Measurements from ENCODE around the gene ZBTB12. TPM values are rescaled to one million over a fixed set of nuclear protein-coding genes. Genes with fewer than 3 reads are reported as not detected.
"Not testable (repeated sequence)": the region's sequence is repeated elsewhere in the genome, so short reads cannot be mapped to it uniquely, and the experiment has no call there.

Gene ZBTB12
- total RNA-seq, 2 experiments from 2014 or later, result 0.28 to 0.33 TPM

GRCh38 chr6:31935823-31936222 lies 33.9 kb upstream of the ZBTB12 start:
- no peak for TF ChIP-seq CTCF (IDR thresholded peaks at IDR 0.05)
- Mint-ChIP-seq H3K4me1 (ENCODE audit: low read depth) (no peaks in the 10 kb centered on the region), H3K27me3 (peaks cover 10% of the 10 kb centered on the region), H3K36me3 (ENCODE audit: low read depth) (no peaks in the 10 kb centered on the region), H3K9me3 (no peaks in the 10 kb centered on the region), H3K4me3 (no peak overlapping the region), H3K27ac (no peak overlapping the region)
- no peaks in the 10 kb centered on the region for H3K9me3 ChIP-seq (ENCODE audit: control insufficient read depth in 1 of 2, insufficient read depth in 1 of 2, low read length in 2 of 2)
- no peak for DNase-seq
- intact Hi-C loops (cut with DNase I, micrococcal nuclease), result no loop called here
- no peaks in the 10 kb centered on the region for H3K4me1 ChIP-seq (ENCODE audit: insufficient read depth, low read length)
- no peaks in the 10 kb centered on the region for H3K36me3 ChIP-seq (ENCODE audit: insufficient read depth, low read length)
- no peak overlapping the region for H3K27ac ChIP-seq (ENCODE audit: low read depth in 1 of 2, low read length in 2 of 2)
- ATAC-seq (ENCODE audit: poor library complexity), result no peak
- no peak overlapping the region for H3K4me3 ChIP-seq (ENCODE audit: low read length)
- POLR2A ChIA-PET, result no interaction called here
- CTCF ChIA-PET, result no interaction called here
- H3K27me3 ChIP-seq (ENCODE audit: control insufficient read depth in 1 of 2, insufficient read depth in 2 of 2, low read length in 2 of 2), result no peaks in the 10 kb centered on the region

DNA sequence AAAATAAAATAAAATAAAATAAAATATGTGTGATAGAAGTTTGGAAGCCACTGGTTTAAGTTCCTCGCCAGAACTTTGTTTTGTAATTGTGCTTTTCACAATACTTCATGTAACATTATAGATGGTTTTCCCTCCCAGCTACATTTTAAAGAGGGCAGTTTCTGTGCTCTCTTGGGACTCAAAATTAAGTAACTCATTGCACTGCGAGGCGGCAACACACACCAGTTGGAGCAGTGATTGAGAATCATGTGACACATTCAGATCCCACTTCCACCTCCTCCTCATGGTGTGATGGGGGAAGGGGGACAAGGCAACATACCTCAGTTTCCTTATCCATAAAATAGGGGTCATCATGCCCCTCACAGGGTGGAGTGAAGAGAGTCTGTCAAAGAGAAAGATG lies 33.1 kb upstream of the ZBTB12 start:
- ChIA-PET POLR2A (no interaction called here), CTCF (no interaction called here)
- no peaks in the 10 kb centered on the region for H3K27me3 ChIP-seq (ENCODE audit: control insufficient read depth in 1 of 2, insufficient read depth in 2 of 2, low read length in 2 of 2)
- H3K4me1 Mint-ChIP-seq (ENCODE audit: low read depth), result no peaks in the 10 kb centered on the region
- H3K4me3 Mint-ChIP-seq, result no peak overlapping the region
- no peak for TF ChIP-seq CTCF (IDR thresholded peaks at IDR 0.05)
- no peaks in the 10 kb centered on the region for H3K36me3 Mint-ChIP-seq (ENCODE audit: low read depth)
- ATAC-seq (ENCODE audit: poor library complexity) (no peak), DNase-seq (no peak)
- no peak overlapping the region for H3K4me3 ChIP-seq (ENCODE audit: low read length)
- no peak overlapping the region for H3K27ac ChIP-seq (ENCODE audit: low read depth in 1 of 2, low read length in 2 of 2)
- H3K27me3 Mint-ChIP-seq, result peaks cover 5% of the 10 kb centered on the region
- intact Hi-C loops (cut with DNase I, micrococcal nuclease), result no loop called here
- no peaks in the 10 kb centered on the region for H3K4me1 ChIP-seq (ENCODE audit: insufficient read depth, low read length)
- no peak overlapping the region for H3K27ac Mint-ChIP-seq
- H3K9me3 Mint-ChIP-seq, result no peaks in the 10 kb centered on the region
- H3K9me3 ChIP-seq (ENCODE audit: control insufficient read depth in 1 of 2, insufficient read depth in 1 of 2, low read length in 2 of 2), result no peaks in the 10 kb centered on the region
- no peaks in the 10 kb centered on the region for H3K36me3 ChIP-seq (ENCODE audit: insufficient read depth, low read length)

GRCh38 chr6:31933537-31933936 lies 31.7 kb upstream of the ZBTB12 start:
- no peak overlapping the region for H3K27ac Mint-ChIP-seq
- no peaks in the 10 kb centered on the region for H3K4me1 ChIP-seq (ENCODE audit: insufficient read depth, low read length)
- DNase-seq (no peak), ATAC-seq (ENCODE audit: poor library complexity) (no peak)
- H3K36me3 ChIP-seq (ENCODE audit: insufficient read depth, low read length), result no peaks in the 10 kb centered on the region
- TF ChIP-seq CTCF (IDR thresholded peaks at IDR 0.05), result no peak
- H3K4me3 ChIP-seq (ENCODE audit: low read length), result no peak overlapping the region
- no peaks in the 10 kb centered on the region for H3K9me3 Mint-ChIP-seq
- H3K27me3 ChIP-seq (ENCODE audit: control insufficient read depth in 1 of 2, insufficient read depth in 2 of 2, low read length in 2 of 2), result no peaks in the 10 kb centered on the region
- no peak overlapping the region for H3K4me3 Mint-ChIP-seq
- H3K36me3 Mint-ChIP-seq (ENCODE audit: low read depth), result no peaks in the 10 kb centered on the region
- intact Hi-C loops (cut with DNase I, micrococcal nuclease), result no loop called here
- H3K27me3 Mint-ChIP-seq, result peaks cover 5% of the 10 kb centered on the region
- H3K27ac ChIP-seq (ENCODE audit: low read depth in 1 of 2, low read length in 2 of 2), result no peak overlapping the region
- no peaks in the 10 kb centered on the region for H3K9me3 ChIP-seq (ENCODE audit: control insufficient read depth in 1 of 2, insufficient read depth in 1 of 2, low read length in 2 of 2)
- ChIA-PET POLR2A (no interaction called here), CTCF (no interaction called here)
- H3K4me1 Mint-ChIP-seq (ENCODE audit: low read depth), result no peaks in the 10 kb centered on the region

- H3K9me3 Mint-ChIP-seq; intact Hi-C loops (cut with DNase I, micrococcal nuclease); DNase-seq: not testable (repeated sequence)
Measured at GRCh38 chr6:31932137-31932536, 30.3 kb upstream of the ZBTB12 start.

More at GRCh38 chr6:31932137-31932536, 30.3 kb upstream of the ZBTB12 start:
- CTCF ChIA-PET; H3K27ac ChIP-seq (ENCODE audit: low read depth in 1 of 2, low read length in 2 of 2); H3K4me1 Mint-ChIP-seq (ENCODE audit: low read depth); H3K27me3 ChIP-seq (ENCODE audit: control insufficient read depth in 1 of 2, insufficient read depth in 2 of 2, low read length in 2 of 2); H3K4me3 ChIP-seq (ENCODE audit: low read length); H3K4me1 ChIP-seq (ENCODE audit: insufficient read depth, low read length); H3K36me3 Mint-ChIP-seq (ENCODE audit: low read depth); H3K27me3 Mint-ChIP-seq; H3K27ac Mint-ChIP-seq; ATAC-seq (ENCODE audit: poor library complexity); H3K9me3 ChIP-seq (ENCODE audit: control insufficient read depth in 1 of 2, insufficient read depth in 1 of 2, low read length in 2 of 2); H3K4me3 Mint-ChIP-seq; POLR2A ChIA-PET; H3K36me3 ChIP-seq (ENCODE audit: insufficient read depth, low read length): not testable (repeated sequence)

All from CD4-positive, alpha-beta T cell (primary cell).